ENCODE measurements around the gene RTL10. TPM values are rescaled to one million over a fixed set of nuclear protein-coding genes. Genes with fewer than 3 reads are reported as not detected.
A peak's percentile ranks its signal among the peaks of the same experiment; 100 is the strongest.

RTL10 gene
- total RNA-seq, 3 donors from 2014 or later: 10.1 to 12.2 (median 11.9) TPM

GRCh38 chr22:19868773-19869471, 14.2 kb upstream of the RTL10 start:
- TF ChIP-seq CTCF (IDR thresholded peaks at IDR 0.05): no peak
- DNase-seq (peak; percentile 46 to 59 (median 57)), ATAC-seq (peak; percentile 37)
- intact Hi-C loops (cut with DNase I, micrococcal nuclease): no loop called here
- no peaks in the 10 kb centered on the region for H3K36me3 ChIP-seq (ENCODE audit: low read depth)
- no peak overlapping the region for H3K4me3 ChIP-seq
- H3K4me1 ChIP-seq (ENCODE audit: low read depth): peaks cover 24% of the 10 kb centered on the region
- H3K9me3 ChIP-seq: no peaks in the 10 kb centered on the region

GRCh38 chr22:19868333-19868732, 13.7 kb upstream of the RTL10 start:
- no peak for TF ChIP-seq CTCF (IDR thresholded peaks at IDR 0.05)
- Histone ChIP-seq H3K4me1 (ENCODE audit: low read depth) (peaks cover 18% of the 10 kb centered on the region), H3K36me3 (ENCODE audit: low read depth) (no peaks in the 10 kb centered on the region), H3K4me3 (no peak overlapping the region), H3K9me3 (no peaks in the 10 kb centered on the region)
- no peak for ATAC-seq
- no peak for DNase-seq
- intact Hi-C loops (cut with DNase I, micrococcal nuclease): no loop called here

GRCh38 chr22:19867617-19868016, 12.9 kb upstream of the RTL10 start:
- DNase-seq: peak in 1 of 3 donors; percentile 21
- Histone ChIP-seq H3K36me3 (ENCODE audit: low read depth) (no peaks in the 10 kb centered on the region), H3K4me3 (no peak overlapping the region), H3K9me3 (no peaks in the 10 kb centered on the region), H3K4me1 (ENCODE audit: low read depth) (peaks cover 12% of the 10 kb centered on the region)
- TF ChIP-seq CTCF (IDR thresholded peaks at IDR 0.05): no peak
- no peak for ATAC-seq
- intact Hi-C loops (cut with DNase I, micrococcal nuclease): no loop called here

GRCh38 chr22:19866665-19867009, 12.0 kb upstream of the RTL10 start:
- Histone ChIP-seq H3K9me3 (no peaks in the 10 kb centered on the region), H3K36me3 (ENCODE audit: low read depth) (no peaks in the 10 kb centered on the region), H3K4me3 (no peak overlapping the region), H3K4me1 (ENCODE audit: low read depth) (peaks cover 12% of the 10 kb centered on the region)
- no peak for TF ChIP-seq CTCF (IDR thresholded peaks at IDR 0.05)
- intact Hi-C loops (cut with DNase I, micrococcal nuclease): no loop called here
- DNase-seq: no peak
- no peak for ATAC-seq

GRCh38 chr22:19865141-19865829, 10.6 kb upstream of the RTL10 start:
- Histone ChIP-seq H3K36me3 (ENCODE audit: low read depth) (no peaks in the 10 kb centered on the region), H3K9me3 (no peaks in the 10 kb centered on the region), H3K4me3 (no peak overlapping the region), H3K4me1 (ENCODE audit: low read depth) (peaks cover 12% of the 10 kb centered on the region)
- no peak for DNase-seq
- TF ChIP-seq CTCF (IDR thresholded peaks at IDR 0.05): no peak
- intact Hi-C loops (cut with DNase I, micrococcal nuclease): no loop called here
- ATAC-seq: no peak
